WI38 (cell line): ENCODE measurements around the gene ABCC3.

Experiments used
- H3K4me3 ChIP-seq: 2 replicates; pipeline ENCODE4 v1.5.1; 2011; ENCODE audit warnings: low read depth, mild to moderate bottlenecking, control low read depth, low read length
- TF ChIP-seq, protein P1 (sequence below): IDR thresholded peaks from 2 replicates; pipeline ENCODE4 v1.5.1; 2012; ENCODE audit warnings: low read depth, mild to moderate bottlenecking, control low read depth, low read length

The ABCC3 gene

DNA sequence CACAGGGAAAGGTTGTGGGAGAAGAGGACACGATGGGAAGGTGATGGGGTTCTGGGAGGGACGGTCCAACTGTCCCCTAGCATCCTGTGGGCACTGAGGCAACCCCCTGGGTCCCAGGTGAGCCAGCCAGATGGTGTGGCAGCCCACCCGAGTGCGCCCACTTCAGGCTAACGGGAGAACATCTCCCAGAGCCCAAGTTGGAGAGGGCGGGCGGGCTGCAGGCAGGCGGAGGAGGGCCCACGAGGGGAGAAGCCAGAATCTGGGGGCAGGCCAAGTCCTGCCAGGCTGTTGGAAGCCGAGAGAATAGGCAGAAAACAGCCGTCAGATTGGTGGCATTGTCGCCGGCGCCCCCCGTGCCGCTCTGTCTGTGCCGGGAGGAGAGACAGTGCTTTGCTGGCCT, 13.8 kb upstream of the ABCC3 start:
- TF ChIP-seq, protein P1, sequence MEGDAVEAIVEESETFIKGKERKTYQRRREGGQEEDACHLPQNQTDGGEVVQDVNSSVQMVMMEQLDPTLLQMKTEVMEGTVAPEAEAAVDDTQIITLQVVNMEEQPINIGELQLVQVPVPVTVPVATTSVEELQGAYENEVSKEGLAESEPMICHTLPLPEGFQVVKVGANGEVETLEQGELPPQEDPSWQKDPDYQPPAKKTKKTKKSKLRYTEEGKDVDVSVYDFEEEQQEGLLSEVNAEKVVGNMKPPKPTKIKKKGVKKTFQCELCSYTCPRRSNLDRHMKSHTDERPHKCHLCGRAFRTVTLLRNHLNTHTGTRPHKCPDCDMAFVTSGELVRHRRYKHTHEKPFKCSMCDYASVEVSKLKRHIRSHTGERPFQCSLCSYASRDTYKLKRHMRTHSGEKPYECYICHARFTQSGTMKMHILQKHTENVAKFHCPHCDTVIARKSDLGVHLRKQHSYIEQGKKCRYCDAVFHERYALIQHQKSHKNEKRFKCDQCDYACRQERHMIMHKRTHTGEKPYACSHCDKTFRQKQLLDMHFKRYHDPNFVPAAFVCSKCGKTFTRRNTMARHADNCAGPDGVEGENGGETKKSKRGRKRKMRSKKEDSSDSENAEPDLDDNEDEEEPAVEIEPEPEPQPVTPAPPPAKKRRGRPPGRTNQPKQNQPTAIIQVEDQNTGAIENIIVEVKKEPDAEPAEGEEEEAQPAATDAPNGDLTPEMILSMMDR: no peak
- no peak overlapping the region for H3K4me3 ChIP-seq

DNA sequence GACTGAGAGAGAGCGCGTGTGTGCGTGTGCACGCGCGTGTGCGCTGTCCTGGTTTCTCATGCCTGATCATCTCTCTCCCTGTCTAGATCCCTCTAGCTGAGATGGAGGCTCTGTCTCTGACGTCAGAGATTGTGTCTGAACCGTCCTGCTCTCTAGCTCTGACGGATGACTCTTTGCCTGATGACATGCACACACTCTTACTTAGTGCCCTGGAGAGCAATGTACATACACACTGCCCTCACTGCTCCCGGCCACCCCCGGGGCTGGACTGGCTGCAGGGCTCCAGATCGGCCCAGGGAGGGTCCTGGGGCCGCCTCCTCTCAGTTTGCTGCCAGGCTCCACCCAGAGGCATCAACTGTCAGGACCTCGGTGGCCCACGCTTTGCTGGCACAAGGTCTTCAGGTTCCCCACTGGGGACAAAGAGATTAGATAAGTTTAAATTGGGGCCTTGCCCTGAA, 13.1 kb upstream of the ABCC3 start:
- TF ChIP-seq, protein P1: no peak
- no peak overlapping the region for H3K4me3 ChIP-seq

DNA sequence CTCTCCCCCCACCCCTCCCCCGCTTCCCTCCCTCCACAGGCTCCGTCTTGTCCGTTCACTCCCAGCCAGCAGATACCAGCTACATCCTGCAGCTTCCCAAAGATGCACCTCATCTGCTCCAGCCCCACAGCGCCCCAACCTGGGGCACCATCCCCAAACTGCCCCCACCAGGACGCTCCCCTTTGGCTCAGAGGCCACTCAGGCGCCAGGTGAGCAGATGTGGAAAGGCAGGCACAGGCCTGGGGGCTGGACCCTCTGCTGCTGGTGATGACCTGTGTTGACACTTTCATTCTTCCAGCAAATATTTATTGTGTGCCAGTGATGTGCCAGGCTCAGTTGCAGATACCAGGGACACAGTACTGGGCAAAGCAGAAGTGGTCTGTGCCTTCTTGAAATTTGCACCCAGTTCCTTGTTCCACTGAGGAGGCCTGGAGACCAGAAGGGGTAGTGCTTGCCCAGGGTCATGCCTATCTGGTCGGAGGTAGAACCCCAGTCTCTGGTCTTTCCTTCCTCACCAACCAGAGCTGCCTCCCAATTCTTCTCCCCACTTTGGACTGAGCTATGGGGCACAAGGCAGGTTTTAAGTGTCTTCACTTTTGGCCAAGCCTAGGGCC, 10.3 kb upstream of the ABCC3 start:
- TF ChIP-seq, protein P1: no peak
- H3K4me3 ChIP-seq: no peak overlapping the region

DNA sequence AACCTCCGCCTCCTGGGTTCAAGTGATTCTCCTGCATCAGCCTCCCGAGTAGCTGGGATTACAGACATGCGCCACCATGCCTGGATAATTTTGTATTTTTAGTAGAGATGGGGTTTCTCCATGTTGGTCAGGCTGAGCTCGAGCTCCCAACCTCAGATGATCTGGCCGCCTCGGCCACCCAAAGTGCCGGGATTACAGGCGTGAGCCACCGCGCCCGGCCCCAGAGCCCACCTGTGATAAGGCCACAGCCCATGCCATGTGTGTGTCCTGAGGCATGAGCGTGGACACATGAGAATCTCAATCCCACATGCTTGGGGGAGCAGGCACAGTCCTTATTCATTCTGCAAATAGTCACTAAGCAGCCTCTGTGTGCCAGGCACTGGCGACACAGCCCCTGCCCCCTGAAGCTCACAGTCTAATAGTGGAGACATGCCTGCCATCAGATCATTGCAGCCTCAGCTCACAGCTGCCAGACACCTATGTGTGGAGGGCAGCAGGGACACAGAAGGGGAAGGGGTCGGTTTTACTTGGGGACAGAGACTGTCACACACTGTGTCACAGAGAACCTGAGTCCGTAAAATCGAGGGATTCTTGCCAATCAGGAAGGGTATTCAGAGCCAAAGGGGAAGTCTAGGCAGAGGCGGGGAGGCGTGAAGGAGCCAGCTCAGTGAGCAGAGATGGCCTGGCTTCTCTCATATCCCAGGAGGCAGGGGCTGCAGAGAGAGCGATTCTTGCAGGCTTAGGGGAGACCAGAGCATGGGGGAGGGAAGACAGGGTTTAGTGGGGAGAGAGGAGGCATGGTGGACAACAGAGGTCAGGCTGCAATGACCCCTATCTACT, 9.4 kb upstream of the ABCC3 start:
- H3K4me3 ChIP-seq: no peak overlapping the region
- TF ChIP-seq, protein P1: no peak

DNA sequence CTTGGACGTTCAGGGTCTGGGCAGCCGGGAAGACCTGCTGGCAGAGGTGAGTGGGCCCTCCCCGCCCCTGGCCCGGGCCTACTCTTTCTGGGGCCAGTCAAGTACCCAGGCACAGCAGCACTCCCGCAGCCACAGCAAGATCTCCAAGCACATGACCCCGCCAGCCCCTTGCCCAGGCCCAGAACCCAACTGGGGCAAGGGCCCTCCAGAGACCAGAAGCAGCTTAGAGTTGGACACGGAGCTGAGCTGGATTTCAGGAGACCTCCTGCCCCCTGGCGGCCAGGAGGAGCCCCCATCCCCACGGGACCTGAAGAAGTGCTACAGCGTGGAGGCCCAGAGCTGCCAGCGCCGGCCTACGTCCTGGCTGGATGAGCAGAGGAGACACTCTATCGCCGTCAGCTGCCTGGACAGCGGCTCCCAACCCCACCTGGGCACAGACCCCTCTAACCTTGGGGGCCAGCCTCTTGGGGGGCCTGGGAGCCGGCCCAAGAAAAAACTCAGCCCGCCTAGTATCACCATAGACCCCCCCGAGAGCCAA, 8.6 kb upstream of the ABCC3 start:
- TF ChIP-seq, protein P1: peak; percentile 82
- H3K4me3 ChIP-seq: no peak overlapping the region

DNA sequence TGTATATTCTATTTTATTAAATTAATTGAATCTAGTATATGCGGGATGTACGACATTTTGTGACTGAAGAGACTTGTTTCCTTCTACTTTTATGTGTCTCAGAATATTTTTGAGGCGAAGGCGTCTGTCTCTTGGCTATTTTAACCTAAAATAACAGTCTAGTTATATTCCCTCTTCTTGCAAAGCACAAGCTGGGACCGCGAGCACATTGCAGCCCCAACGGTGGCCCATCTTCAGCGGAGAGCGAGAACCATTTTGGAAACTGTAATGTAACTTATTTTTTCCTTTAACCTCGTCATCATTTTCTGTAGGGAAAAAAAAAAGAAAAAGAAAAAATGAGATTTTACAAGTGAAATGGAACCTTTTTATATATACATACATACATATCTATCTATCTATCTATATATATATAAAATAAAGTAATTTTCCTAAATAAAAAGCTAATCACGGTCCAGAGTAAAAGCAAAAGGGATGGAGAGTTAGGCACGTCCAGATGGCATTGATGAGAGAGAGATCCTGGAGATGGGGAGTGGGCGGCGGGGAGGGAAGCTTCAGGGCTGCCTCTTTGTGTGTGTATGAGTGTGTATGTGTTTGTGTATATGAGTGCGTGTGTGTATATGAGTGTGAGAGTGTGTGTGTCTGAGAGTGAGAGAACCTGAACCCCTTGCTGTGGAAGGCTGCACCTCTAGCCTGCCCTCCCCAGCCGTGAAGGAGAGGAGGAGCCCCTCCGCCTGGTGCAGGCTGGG, 7.5 kb upstream of the ABCC3 start:
- H3K4me3 ChIP-seq: no peak overlapping the region
- TF ChIP-seq, protein P1: no peak
